A673 (cell line): ENCODE results near the gene PPP1R37. TPM values are rescaled to one million over a fixed set of nuclear protein-coding genes. Genes with fewer than 3 reads are reported as not detected.

Source experiments
- BruUV-seq: library from RNA; stranded (reverse); fragments of 400-500 nt; replicated peaks from 2 replicates; lab custom pipeline; 2021; lab: Mats Ljungman, UMichigan
- CTCF ChIA-PET: fragments of 300-600 bp; sonication (Branson Sonifier 250); formaldehyde crosslinking; loops from one replicate; lab custom pipeline; 2022; ENCODE audit warnings: antibody characterized with exemption; lab: Charles Lee
- POLR2A ChIA-PET: fragments of 300-600 bp; sonication (Branson Sonifier 250); formaldehyde crosslinking; loops from one replicate; lab custom pipeline; 2022; ENCODE audit warnings: antibody characterized with exemption; ENCODE audit not compliant: low non-redundant PET; lab: Charles Lee
- DNase-seq: peaks from one replicate; pipeline ENCODE4 v3.0.0-alpha.2; 2015; ENCODE audit warnings: low spot score
- H3K27ac ChIP-seq: fragments of 200-600 bp; sonication (generic); 2 replicates; pipeline ENCODE4 v1.5.1; 2016; ENCODE audit warnings: mixed run types, low read depth, mild to moderate bottlenecking, mixed read lengths, antibody characterized with exemption, low read length; ENCODE audit not compliant: poor library complexity, severe bottlenecking
- H3K27me3 ChIP-seq: fragments of 200-600 bp; sonication (generic); replicated peaks from 2 replicates; pipeline ENCODE4 v1.6.1; 2017; ENCODE audit warnings: mixed run types, low read depth, mild to moderate bottlenecking, mixed read lengths, antibody characterized with exemption, low read length; ENCODE audit not compliant: insufficient read depth, poor library complexity
- H3K36me3 ChIP-seq: fragments of 200-600 bp; sonication (generic); 2 replicates; pipeline ENCODE4 v1.6.1; 2016; ENCODE audit warnings: mixed run types, mild to moderate bottlenecking, mixed read lengths, antibody characterized with exemption, low read length; ENCODE audit not compliant: insufficient read depth, poor library complexity, severe bottlenecking
- H3K4me1 ChIP-seq: fragments of 200-600 bp; sonication (generic); 2 replicates; pipeline ENCODE4 v1.6.1; 2017; ENCODE audit warnings: mixed run types, mild to moderate bottlenecking, mixed read lengths, antibody characterized with exemption, low read length; ENCODE audit not compliant: insufficient read depth, poor library complexity, severe bottlenecking
- H3K4me3 ChIP-seq: fragments of 200-600 bp; sonication (generic); 2 replicates; pipeline ENCODE4 v1.5.1; 2016; ENCODE audit warnings: low read depth, mixed run types, mild to moderate bottlenecking, mixed read lengths, low read length; ENCODE audit not compliant: poor library complexity, severe bottlenecking
- H3K9me3 ChIP-seq: fragments of 200-600 bp; sonication (generic); 2 replicates; pipeline ENCODE4 v1.6.1; 2016; ENCODE audit warnings: mixed run types, low read depth, mild to moderate bottlenecking, mixed read lengths, antibody characterized with exemption, low read length; ENCODE audit not compliant: poor library complexity, severe bottlenecking
- CTCF ChIP-seq: fragments of 300-800, 200-600 bp; sonication (generic); conservative IDR thresholded peaks from 2 replicates; pipeline ENCODE4 v1.5.1; 2017; ENCODE audit warnings: low read depth, mild to moderate bottlenecking, antibody characterized with exemption, low read length, moderate library complexity, mixed read lengths
- EZH2 ChIP-seq: fragments of 200-600 bp; sonication (generic); IDR thresholded peaks from 2 replicates; pipeline ENCODE4 v1.6.1; 2017; ENCODE audit warnings: borderline replicate concordance, low read depth, mild to moderate bottlenecking, mixed read lengths, antibody characterized with exemption, low read length; ENCODE audit not compliant: poor library complexity, severe bottlenecking
- intact Hi-C: fragments of 100-400 bp; cut with micrococcal nuclease; formaldehyde crosslinking; loops from one replicate; pipeline ENCODE4 v1.10.0; 2022; ENCODE audit not compliant: unreplicated experiment
- total RNA-seq: library from RNA; stranded (reverse); gene quantifications from 2 replicates; pipeline ENCODE4 v1.2.3, GENCODE V29; 2021

PPP1R37 gene
- total RNA-seq, 1 experiment from 2014 or later: 34.0 TPM

- no peak for DNase-seq
Observed at GRCh38 chr19:45051929-45052579, 40.9 kb upstream of the PPP1R37 start.

GRCh38 chr19:45056831-45057230 lies 36.1 kb upstream of the PPP1R37 start:
- Histone ChIP-seq H3K4me1 (no peaks in the 10 kb centered on the region), H3K4me3 (no peak overlapping the region), H3K36me3 (peaks cover 70% of the 10 kb centered on the region), H3K27ac (no peak overlapping the region), H3K9me3 (no peaks in the 10 kb centered on the region), H3K27me3 (no peaks in the 10 kb centered on the region)
- ChIA-PET POLR2A (no interaction called here), CTCF (no interaction called here)
- no TSS peak for BruUV-seq
- TF ChIP-seq EZH2 (no peak), CTCF (no peak)
- intact Hi-C loops: no loop called here
- DNase-seq: no peak

More at GRCh38 chr19:45051929-45052579, 40.9 kb upstream of the PPP1R37 start:
- H3K4me1 ChIP-seq: no peaks in the 10 kb centered on the region
- CTCF ChIA-PET: interaction anchor here (1.4 kb wide), 1 partner anchor 8 kb away, joined by 3 read pairs; no protein-coding TSS in a partner anchor
- BruUV-seq: no TSS peak
- no peaks in the 10 kb centered on the region for H3K9me3 ChIP-seq
- peaks cover 33% of the 10 kb centered on the region for H3K36me3 ChIP-seq
- TF ChIP-seq CTCF: no peak
- TF ChIP-seq EZH2: no peak
- POLR2A ChIA-PET: no interaction called here
- intact Hi-C loops: no loop called here
- H3K27me3 ChIP-seq: no peaks in the 10 kb centered on the region
- no peak overlapping the region for H3K4me3 ChIP-seq
- no peak overlapping the region for H3K27ac ChIP-seq

GRCh38 chr19:45057444-45057843 lies 35.5 kb upstream of the PPP1R37 start:
- no peak for DNase-seq
- H3K27ac ChIP-seq: no peak overlapping the region
- peaks cover 68% of the 10 kb centered on the region for H3K36me3 ChIP-seq
- BruUV-seq: no TSS peak
- no peaks in the 10 kb centered on the region for H3K4me1 ChIP-seq
- H3K27me3 ChIP-seq: no peaks in the 10 kb centered on the region
- ChIA-PET POLR2A (interaction anchor here (0.6 kb wide), 1 partner anchor 28 kb away, joined by 3 read pairs; no protein-coding TSS in a partner anchor), CTCF (no interaction called here)
- intact Hi-C loops: no loop called here
- TF ChIP-seq CTCF: no peak
- no peak for TF ChIP-seq EZH2
- no peaks in the 10 kb centered on the region for H3K9me3 ChIP-seq
- no peak overlapping the region for H3K4me3 ChIP-seq
